ENCODE results near the gene CCDC182. TPM values are rescaled to one million over a fixed set of nuclear protein-coding genes. Genes with fewer than 3 reads are reported as not detected.

CCDC182 gene
- total and polyA plus RNA-seq, 9 of the 15 experiments (the other 6 are each of a cell fraction or from before 2014, with no cell fraction given) = not detected

- Histone ChIP-seq H4K20me1 (replicated peaks; ENCODE audit: control insufficient read depth, insufficient read depth, low read length) (peaks cover 6% of the 10 kb centered on the region; the same call in 1 of the 2 replicates), H3K4me1 (replicated peaks in 1 of 2; ENCODE audit: control insufficient read depth in 2 of 2, insufficient read depth in 2 of 2, low read length in 2 of 2) (no peaks in the 10 kb centered on the region), H3K79me2 (ENCODE audit: control insufficient read depth, insufficient read depth, low read length) (no peaks in the 10 kb centered on the region), H3K36me3 (ENCODE audit: control insufficient read depth, insufficient read depth, low read length) (no peaks in the 10 kb centered on the region), H3K4me2 (ENCODE audit: insufficient read depth, low read length) (no peak overlapping the region), H3K9me3 (replicated peaks; ENCODE audit: control insufficient read depth, insufficient read depth, low read depth, low read length) (no peaks in the 10 kb centered on the region), H3K27me3 (ENCODE audit: control insufficient read depth in 2 of 2, insufficient read depth in 2 of 2, low read length in 2 of 2) (peaks cover 20 to 27% of the 10 kb centered on the region in 2 experiments), H3K27ac (ENCODE audit: extremely low read depth, low read depth, low read length) (no peak overlapping the region), H3K9me1 (ENCODE audit: control insufficient read depth, insufficient read depth, low read length) (no peaks in the 10 kb centered on the region), H3K9ac (ENCODE audit: insufficient read depth in 1 of 2, low read depth in 2 of 2, low read length in 2 of 2) (no peak overlapping the region), H2AFZ (ENCODE audit: low read depth, low read length) (no peak overlapping the region), H3K4me3 (no peak overlapping the region)
- ChIA-PET CTCF (ENCODE audit: low intra/inter-chr PET ratio) (interaction anchor here (1.5 kb wide), 1 partner anchor 605 kb away, joined by 3 read pairs; no protein-coding TSS in a partner anchor), POLR2A (no interaction called here)
- 4% methylated on average over 3 of the region's 3 CpGs for WGBS (ENCODE audit: insufficient coverage, low coverage, missing lambda C conversion rate)
- intact Hi-C loops (cut with micrococcal nuclease) (no loop called here), in situ Hi-C loops (cut with MboI) (no loop called here)
- TF ChIP-seq SMAD3 (CRISPR knock-in tag; conservative IDR thresholded peaks at IDR 0.05) (no peak), ATF4 (CRISPR knock-in tag; IDR thresholded peaks at IDR 0.05) (no peak), VEZF1 (CRISPR knock-in tag; IDR thresholded peaks at IDR 0.05) (no peak), SMARCC2 (IDR thresholded peaks at IDR 0.05; ENCODE audit: low read depth) (no peak), ZNF140 (CRISPR knock-in tag; IDR thresholded peaks at IDR 0.05) (no peak)
- ATAC-seq = no peak
- no peak for FAIRE-seq
- no TSS peak for BruUV-seq (replicated peaks)
- DNase-seq (ENCODE audit: extremely low read depth in 1 of 4, low spot score in 3 of 4) = no peak
Observed at GRCh38 chr17:57735230-57735629, 9.9 kb downstream of the CCDC182 start.
